HepG2 (cell line): ENCODE results near the gene WDR31. TPM values are rescaled to one million over a fixed set of nuclear protein-coding genes. Genes with fewer than 3 reads are reported as not detected.
A peak's percentile ranks its signal among the peaks of the same experiment; 100 is the strongest.

ENCODE experiments used
- ATAC-seq: fragments of 200-7000 bp; cut with Tn5 transposase; 3 replicates; pipeline ENCODE4 v1.9.1; 2020; ENCODE audit warnings: mild to moderate bottlenecking, moderate library complexity
- BruUV-seq: library from RNA; stranded (reverse); fragments of 400-500 nt; replicated peaks from 2 replicates; lab custom pipeline; 2021; lab: Mats Ljungman, UMichigan
- CTCF ChIA-PET: fragments of 300-600 bp; formaldehyde crosslinking; extraction: SDS; loops from one replicate; lab custom pipeline; 2021; ENCODE audit warnings: low total read pairs, inconsistent platforms, low intra/inter-chr PET ratio; lab: Yijun Ruan, JAX
- POLR2A ChIA-PET: fragments of 350-600 bp; sonication (Branson Sonifier 250); formaldehyde crosslinking; loops from one replicate; lab custom pipeline; 2020; ENCODE audit warnings: antibody characterized with exemption, inconsistent platforms; lab: Yijun Ruan, JAX
- DNase-seq: peaks from one replicate; pipeline ENCODE4 v3.0.0-alpha.2; 2015; ENCODE audit warnings: low spot score
- FAIRE-seq: peaks from 3 replicates; lab custom pipeline; 2011; peaks lifted over from hg19 to GRCh38; lab: Jason Lieb, UNC
- H2AFZ ChIP-seq: one replicate; pipeline ENCODE4 v1.6.1; 2011; ENCODE audit warnings: low read length, inconsistent platforms
- H3K27ac ChIP-seq: fragments of 300-600 bp; 3 replicates; pipeline ENCODE4 v1.8.0; 2011; ENCODE audit warnings: mixed run types, mild to moderate bottlenecking, mixed read lengths, low read length, inconsistent platforms; ENCODE audit not compliant: insufficient read depth; ENCODE audit errors: extremely low read length
- H3K27me3 ChIP-seq, 2 experiments: fragments of 200-600 bp in 1 of 2; 2 replicates in 1 of 2; 3 replicates in 1 of 2; pipeline versions ENCODE4 v1.6.0 to v1.8.0; 2011; ENCODE audit warnings: low read length in 2 of 2, mild to moderate bottlenecking in 2 of 2, moderate library complexity in 2 of 2, inconsistent platforms in 1 of 2; ENCODE audit not compliant: insufficient read depth in 2 of 2, control insufficient read depth in 1 of 2
- H3K36me3 ChIP-seq, 2 experiments: fragments of 200-600 bp in 1 of 2; replicated peaks in 1 of 2; 2 replicates in 1 of 2; 3 replicates in 1 of 2; pipeline versions ENCODE4 v1.5.1 to v1.8.0; 2011; ENCODE audit warnings: low read length in 2 of 2, inconsistent platforms in 1 of 2; ENCODE audit not compliant: insufficient read depth in 2 of 2, control insufficient read depth in 1 of 2
- H3K4me1 ChIP-seq: 2 replicates; pipeline ENCODE4 v1.5.1; 2012; ENCODE audit warnings: low read length, inconsistent platforms; ENCODE audit not compliant: insufficient read depth
- H3K4me2 ChIP-seq: 2 replicates; pipeline ENCODE4 v1.6.0; 2011; ENCODE audit warnings: low read depth, low read length, inconsistent platforms
- H3K4me3 ChIP-seq, 3 experiments: fragments of 200-600 bp in 1 of 3; sonication (generic), shearing (Covaris generic) in 1 of 3; replicated peaks in 1 of 3; 2 replicates each; pipeline ENCODE4 v1.5.1; 2011 to 2016; ENCODE audit warnings: low read length in 3 of 3, inconsistent platforms in 2 of 3, low read depth in 2 of 3, mild to moderate bottlenecking in 2 of 3, control low read depth in 1 of 3, mixed read lengths in 1 of 3; ENCODE audit not compliant: insufficient read depth in 1 of 3
- H3K79me2 ChIP-seq: one replicate; pipeline ENCODE4 v1.6.1; 2011; ENCODE audit warnings: low read length, inconsistent platforms; ENCODE audit not compliant: insufficient read depth
- H3K9ac ChIP-seq: 2 replicates; pipeline ENCODE4 v1.6.0; 2011; ENCODE audit warnings: mild to moderate bottlenecking, low read depth, low read length, inconsistent platforms; ENCODE audit not compliant: insufficient read depth
- H3K9me3 ChIP-seq: 2 replicates; pipeline ENCODE4 v1.5.1; 2012; ENCODE audit warnings: mild to moderate bottlenecking, low read length
- H4K20me1 ChIP-seq: 2 replicates; pipeline ENCODE4 v1.6.0; 2011; ENCODE audit warnings: inconsistent platforms, mild to moderate bottlenecking, low read length, moderate library complexity; ENCODE audit not compliant: insufficient read depth
- NFE2L2 ChIP-seq: fragments of 150-350 bp; IDR thresholded peaks from 2 replicates; pipeline ENCODE4 v1.6.1; 2014; ENCODE audit warnings: low read length
- ZNF343 ChIP-seq: sonication (generic); formaldehyde crosslinking; IDR thresholded peaks from 2 replicates; pipeline ENCODE4 v1.4.0; 2020; ENCODE audit warnings: mild to moderate bottlenecking, missing genetic modification reagents
- WGBS: methylation state at CpG from one replicate; pipeline ENCODE4 v1.1.6; 2017; ENCODE audit warnings: low lambda C conversion rate; 5-methylcytosine and 5-hydroxymethylcytosine counted together
- in situ Hi-C: cut with HindIII; loops from 2 replicates; pipeline ENCODE4 v1.10.0; 2017; ENCODE audit warnings: low pct_unique_long_range_greater_than_20kb; ENCODE audit not compliant: extremely low pct_ligation_motif_present
- intact Hi-C: fragments of 100-400 bp; cut with micrococcal nuclease; formaldehyde crosslinking; loops from one replicate; pipeline ENCODE4 v1.10.0; 2022; ENCODE audit not compliant: unreplicated experiment
- polyA plus RNA-seq, 8 experiments: library from polyadenylated mRNA; depleted of rRNA in 3 of 8; stranded (reverse) in 7 of 8; unstranded in 1 of 8; fragments of >200 nt; fragmentation: Illumina TruSeq in 4 of 8; extraction: Trizol in 4 of 8; gene quantifications; 2 replicates each; pipeline versions ENCODE4 v1.2.1 to v1.2.3, GENCODE V29; 2011 to 2016; ENCODE audit warnings: low read depth in 4 of 8, missing spikeins in 1 of 8, mixed read lengths in 1 of 8; ENCODE audit not compliant: insufficient read depth in 1 of 8
- total RNA-seq, 5 experiments: library from RNA; depleted of rRNA; stranded (reverse); fragments of >200 nt; fragmentation: Illumina TruSeq; extraction: Trizol; gene quantifications; 2 replicates each; pipeline ENCODE4 v1.2.3, GENCODE V29; 2016; ENCODE audit warnings: low read depth in 1 of 5
- TF ChIP-seq, protein P1 (sequence below): sonication (generic); formaldehyde crosslinking; IDR thresholded peaks from 2 replicates; pipeline ENCODE4 v1.9.0; 2021; ENCODE audit warnings: mild to moderate bottlenecking, missing genetic modification reagents
- TF ChIP-seq, protein P2 (sequence below): sonication (generic); formaldehyde crosslinking; conservative IDR thresholded peaks from 2 replicates; pipeline ENCODE4 v1.4.0; 2020; ENCODE audit warnings: mild to moderate bottlenecking, missing genetic modification reagents, moderate library complexity

The WDR31 gene
- total and polyA plus RNA-seq, 2 of the 13 experiments (the other 11 are each of a cell fraction or from before 2014, with no cell fraction given): 0.33 to 1.7 TPM

DNA sequence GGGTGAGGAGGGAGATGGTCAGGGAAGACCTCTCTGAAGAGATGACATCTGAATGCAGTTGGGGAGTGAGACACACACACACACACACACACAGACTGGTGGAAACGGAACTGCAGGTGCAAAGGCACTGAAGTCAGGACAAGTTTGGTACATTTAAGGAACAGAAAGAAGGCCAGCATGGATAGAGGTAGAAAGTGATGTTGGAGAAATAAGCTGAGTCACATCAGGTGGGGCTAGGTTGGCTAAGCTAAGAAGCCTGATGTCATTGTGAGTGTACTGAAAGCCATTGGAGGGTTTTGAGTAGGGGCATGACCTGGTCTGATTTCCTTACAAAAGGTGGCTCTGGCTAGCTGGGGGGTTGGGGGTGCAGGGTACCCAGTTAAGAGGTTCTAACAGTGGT is 12.3 kb upstream of the WDR31 start:
- CTCF ChIA-PET: no interaction called here
- Histone ChIP-seq H3K4me3 (no peak overlapping the region), H3K4me2 (peak overlapping the region; percentile 25; the same call in 1 of the 2 replicates), H2AFZ (no peak overlapping the region), H3K36me3 (no peaks in the 10 kb centered on the region), H4K20me1 (no peaks in the 10 kb centered on the region), H3K9ac (no peak overlapping the region), H3K27me3 (peaks cover 0 to 24% of the 10 kb centered on the region in 2 experiments; a peak in 3 of 5 replicates), H3K27ac (no peak overlapping the region), H3K79me2 (no peaks in the 10 kb centered on the region), H3K4me1 (peaks cover 35% of the 10 kb centered on the region), H3K9me3 (no peaks in the 10 kb centered on the region)
- in situ Hi-C loops: loop anchor here (5.0 kb wide), 1 partner anchor 50 kb away; the partner anchor contains the start of gene ALAD
- intact Hi-C loops: no loop called here
- no TSS peak for BruUV-seq
- WGBS: 4% methylated on average over 1 of the region's 1 CpG
- POLR2A ChIA-PET: interaction anchor here (0.7 to 1.5 kb wide), 3 partner anchors 12 to 57 kb away, joined by 4 read pairs; partner anchors contain the start of genes C9orf43, POLE3 and WDR31
- no peak for FAIRE-seq
- no peak; the same call in 2 of the 3 replicates for ATAC-seq
- TF ChIP-seq, protein P1, sequence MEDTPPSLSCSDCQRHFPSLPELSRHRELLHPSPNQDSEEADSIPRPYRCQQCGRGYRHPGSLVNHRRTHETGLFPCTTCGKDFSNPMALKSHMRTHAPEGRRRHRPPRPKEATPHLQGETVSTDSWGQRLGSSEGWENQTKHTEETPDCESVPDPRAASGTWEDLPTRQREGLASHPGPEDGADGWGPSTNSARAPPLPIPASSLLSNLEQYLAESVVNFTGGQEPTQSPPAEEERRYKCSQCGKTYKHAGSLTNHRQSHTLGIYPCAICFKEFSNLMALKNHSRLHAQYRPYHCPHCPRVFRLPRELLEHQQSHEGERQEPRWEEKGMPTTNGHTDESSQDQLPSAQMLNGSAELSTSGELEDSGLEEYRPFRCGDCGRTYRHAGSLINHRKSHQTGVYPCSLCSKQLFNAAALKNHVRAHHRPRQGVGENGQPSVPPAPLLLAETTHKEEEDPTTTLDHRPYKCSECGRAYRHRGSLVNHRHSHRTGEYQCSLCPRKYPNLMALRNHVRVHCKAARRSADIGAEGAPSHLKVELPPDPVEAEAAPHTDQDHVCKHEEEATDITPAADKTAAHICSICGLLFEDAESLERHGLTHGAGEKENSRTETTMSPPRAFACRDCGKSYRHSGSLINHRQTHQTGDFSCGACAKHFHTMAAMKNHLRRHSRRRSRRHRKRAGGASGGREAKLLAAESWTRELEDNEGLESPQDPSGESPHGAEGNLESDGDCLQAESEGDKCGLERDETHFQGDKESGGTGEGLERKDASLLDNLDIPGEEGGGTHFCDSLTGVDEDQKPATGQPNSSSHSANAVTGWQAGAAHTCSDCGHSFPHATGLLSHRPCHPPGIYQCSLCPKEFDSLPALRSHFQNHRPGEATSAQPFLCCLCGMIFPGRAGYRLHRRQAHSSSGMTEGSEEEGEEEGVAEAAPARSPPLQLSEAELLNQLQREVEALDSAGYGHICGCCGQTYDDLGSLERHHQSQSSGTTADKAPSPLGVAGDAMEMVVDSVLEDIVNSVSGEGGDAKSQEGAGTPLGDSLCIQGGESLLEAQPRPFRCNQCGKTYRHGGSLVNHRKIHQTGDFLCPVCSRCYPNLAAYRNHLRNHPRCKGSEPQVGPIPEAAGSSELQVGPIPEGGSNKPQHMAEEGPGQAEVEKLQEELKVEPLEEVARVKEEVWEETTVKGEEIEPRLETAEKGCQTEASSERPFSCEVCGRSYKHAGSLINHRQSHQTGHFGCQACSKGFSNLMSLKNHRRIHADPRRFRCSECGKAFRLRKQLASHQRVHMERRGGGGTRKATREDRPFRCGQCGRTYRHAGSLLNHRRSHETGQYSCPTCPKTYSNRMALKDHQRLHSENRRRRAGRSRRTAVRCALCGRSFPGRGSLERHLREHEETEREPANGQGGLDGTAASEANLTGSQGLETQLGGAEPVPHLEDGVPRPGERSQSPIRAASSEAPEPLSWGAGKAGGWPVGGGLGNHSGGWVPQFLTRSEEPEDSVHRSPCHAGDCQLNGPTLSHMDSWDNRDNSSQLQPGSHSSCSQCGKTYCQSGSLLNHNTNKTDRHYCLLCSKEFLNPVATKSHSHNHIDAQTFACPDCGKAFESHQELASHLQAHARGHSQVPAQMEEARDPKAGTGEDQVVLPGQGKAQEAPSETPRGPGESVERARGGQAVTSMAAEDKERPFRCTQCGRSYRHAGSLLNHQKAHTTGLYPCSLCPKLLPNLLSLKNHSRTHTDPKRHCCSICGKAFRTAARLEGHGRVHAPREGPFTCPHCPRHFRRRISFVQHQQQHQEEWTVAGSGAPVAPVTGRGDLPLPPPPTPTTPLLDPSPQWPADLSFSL: 0 out of 2 replicates have a peak, but pooled peaks have one; percentile 17
- TF ChIP-seq NFE2L2 (peak; percentile 71; the same call in 1 of the 2 replicates), ZNF343 (CRISPR knock-in tag) (no peak)
- TF ChIP-seq, protein P2, sequence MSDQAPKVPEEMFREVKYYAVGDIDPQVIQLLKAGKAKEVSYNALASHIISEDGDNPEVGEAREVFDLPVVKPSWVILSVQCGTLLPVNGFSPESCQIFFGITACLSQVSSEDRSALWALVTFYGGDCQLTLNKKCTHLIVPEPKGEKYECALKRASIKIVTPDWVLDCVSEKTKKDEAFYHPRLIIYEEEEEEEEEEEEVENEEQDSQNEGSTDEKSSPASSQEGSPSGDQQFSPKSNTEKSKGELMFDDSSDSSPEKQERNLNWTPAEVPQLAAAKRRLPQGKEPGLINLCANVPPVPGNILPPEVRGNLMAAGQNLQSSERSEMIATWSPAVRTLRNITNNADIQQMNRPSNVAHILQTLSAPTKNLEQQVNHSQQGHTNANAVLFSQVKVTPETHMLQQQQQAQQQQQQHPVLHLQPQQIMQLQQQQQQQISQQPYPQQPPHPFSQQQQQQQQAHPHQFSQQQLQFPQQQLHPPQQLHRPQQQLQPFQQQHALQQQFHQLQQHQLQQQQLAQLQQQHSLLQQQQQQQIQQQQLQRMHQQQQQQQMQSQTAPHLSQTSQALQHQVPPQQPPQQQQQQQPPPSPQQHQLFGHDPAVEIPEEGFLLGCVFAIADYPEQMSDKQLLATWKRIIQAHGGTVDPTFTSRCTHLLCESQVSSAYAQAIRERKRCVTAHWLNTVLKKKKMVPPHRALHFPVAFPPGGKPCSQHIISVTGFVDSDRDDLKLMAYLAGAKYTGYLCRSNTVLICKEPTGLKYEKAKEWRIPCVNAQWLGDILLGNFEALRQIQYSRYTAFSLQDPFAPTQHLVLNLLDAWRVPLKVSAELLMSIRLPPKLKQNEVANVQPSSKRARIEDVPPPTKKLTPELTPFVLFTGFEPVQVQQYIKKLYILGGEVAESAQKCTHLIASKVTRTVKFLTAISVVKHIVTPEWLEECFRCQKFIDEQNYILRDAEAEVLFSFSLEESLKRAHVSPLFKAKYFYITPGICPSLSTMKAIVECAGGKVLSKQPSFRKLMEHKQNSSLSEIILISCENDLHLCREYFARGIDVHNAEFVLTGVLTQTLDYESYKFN: 0 out of 2 replicates have a peak, but pooled peaks have one; percentile 7
- DNase-seq: no peak
